IPS-18c (cell line): Measurements from ENCODE around the gene NDUFA11.

Experiments
- H3K4me3 ChIP-seq: 2 replicates; pipeline ENCODE4 v1.7.0; 2013; ENCODE audit warnings: low read depth, mild to moderate bottlenecking, low read length, moderate library complexity; ENCODE audit not compliant: insufficient read depth
- H3K9me3 ChIP-seq: one replicate; pipeline ENCODE4 v1.6.1; 2013; ENCODE audit warnings: mild to moderate bottlenecking, low read length, moderate library complexity; ENCODE audit not compliant: control insufficient read depth, insufficient read depth

NDUFA11 gene

GRCh38 chr19:5916181-5916708 lies 12.7 kb upstream of the NDUFA11 start:
- no peaks in the 10 kb centered on the region for H3K9me3 ChIP-seq
- no peak overlapping the region for H3K4me3 ChIP-seq

- H3K4me3 ChIP-seq: no peak overlapping the region
Measured at GRCh38 chr19:5915782-5916165, 12.2 kb upstream of the NDUFA11 start.

GRCh38 chr19:5914946-5915781 lies 11.6 kb upstream of the NDUFA11 start:
- H3K4me3 ChIP-seq: no peak overlapping the region

More at GRCh38 chr19:5915782-5916165, 12.2 kb upstream of the NDUFA11 start:
- no peaks in the 10 kb centered on the region for H3K9me3 ChIP-seq

GRCh38 chr19:5914358-5914774 lies 10.8 kb upstream of the NDUFA11 start:
- no peak overlapping the region for H3K4me3 ChIP-seq
- no peaks in the 10 kb centered on the region for H3K9me3 ChIP-seq

More at GRCh38 chr19:5914946-5915781, 11.6 kb upstream of the NDUFA11 start:
- no peaks in the 10 kb centered on the region for H3K9me3 ChIP-seq

- no peaks in the 10 kb centered on the region for H3K9me3 ChIP-seq
- H3K4me3 ChIP-seq: no peak within 1 kb of the TSS
Measured at GRCh38 chr19:5913739-5914357, 10.3 kb upstream of the NDUFA11 start, which contains the start of gene CAPS. CAPS (plus strand) TSS chr19:5914254; CDS start chr19:5914407, 153 bp downstream.

GRCh38 chr19:5911366-5911765 lies 7.8 kb upstream of the NDUFA11 start:
- H3K9me3 ChIP-seq: no peaks in the 10 kb centered on the region
- no peak overlapping the region for H3K4me3 ChIP-seq

- no peaks in the 10 kb centered on the region for H3K9me3 ChIP-seq
- no peak overlapping the region for H3K4me3 ChIP-seq
Measured at GRCh38 chr19:5910638-5910907, 7.0 kb upstream of the NDUFA11 start.

GRCh38 chr19:5908773-5909442 lies 5.3 kb upstream of the NDUFA11 start:
- no peaks in the 10 kb centered on the region for H3K9me3 ChIP-seq
- no peak overlapping the region for H3K4me3 ChIP-seq

GRCh38 chr19:5907241-5907640 lies 3.7 kb upstream of the NDUFA11 start:
- no peak overlapping the region for H3K4me3 ChIP-seq
- no peaks in the 10 kb centered on the region for H3K9me3 ChIP-seq

- no peaks in the 10 kb centered on the region for H3K9me3 ChIP-seq
- peak overlapping the region; percentile 84 for H3K4me3 ChIP-seq
Measured at GRCh38 chr19:5905114-5905778, 1.7 kb upstream of the NDUFA11 start.

GRCh38 chr19:5904352-5905113 lies 943 bp upstream of the NDUFA11 start, which contains the start of gene VMAC:
VMAC (plus strand) TSS chr19:5904872; CDS start chr19:5904891, 19 bp downstream.
- H3K4me3 ChIP-seq: peak within 1 kb of the TSS; percentile 99
- no peaks in the 10 kb centered on the region for H3K9me3 ChIP-seq

- Histone ChIP-seq H3K9me3 (no peaks in the 10 kb centered on the region), H3K4me3 (peak overlapping the region; percentile 99)
Measured at GRCh38 chr19:5903056-5903623, 450 bp downstream of the NDUFA11 start.

GRCh38 chr19:5900976-5901375 lies 2.6 kb downstream of the NDUFA11 start:
- no peaks in the 10 kb centered on the region for H3K9me3 ChIP-seq
- no peak overlapping the region for H3K4me3 ChIP-seq

- Histone ChIP-seq H3K9me3 (no peaks in the 10 kb centered on the region), H3K4me3 (no peak overlapping the region)
Measured at GRCh38 chr19:5899728-5900526, 3.7 kb downstream of the NDUFA11 start.

GRCh38 chr19:5897189-5897969 lies 6.2 kb downstream of the NDUFA11 start:
- Histone ChIP-seq H3K9me3 (no peaks in the 10 kb centered on the region), H3K4me3 (no peak overlapping the region)
